AG04449 (cell line): Measurements from ENCODE around the gene GRID1.

Experiments used
- CTCF ChIA-PET: fragments of 350-600 bp; formaldehyde crosslinking; extraction: SDS; loops from one replicate; lab custom pipeline; 2021; ENCODE audit warnings: antibody characterized with exemption; lab: Yijun Ruan, JAX
- POLR2A ChIA-PET: fragments of 400-600, 350-600 bp; formaldehyde crosslinking; extraction: SDS; loops from one replicate; lab custom pipeline; 2020; ENCODE audit warnings: antibody characterized with exemption, inconsistent platforms; lab: Yijun Ruan, JAX
- DNase-seq: peaks from one replicate; pipeline ENCODE4 v3.0.0-alpha.2; 2010; ENCODE audit warnings: low read depth, low spot score
- H3K4me3 ChIP-seq: 2 replicates; pipeline ENCODE4 v1.5.1; 2011; ENCODE audit warnings: low read depth, mild to moderate bottlenecking, control low read depth, low read length
- TF ChIP-seq, protein P1 (sequence below): IDR thresholded peaks from one replicate; pipeline ENCODE4 v1.5.1; 2011; ENCODE audit warnings: mild to moderate bottlenecking, moderate library complexity, low read length, control low read depth, inconsistent platforms; ENCODE audit not compliant: insufficient read depth; ENCODE audit errors: missing control alignments

The GRID1 gene

DNA sequence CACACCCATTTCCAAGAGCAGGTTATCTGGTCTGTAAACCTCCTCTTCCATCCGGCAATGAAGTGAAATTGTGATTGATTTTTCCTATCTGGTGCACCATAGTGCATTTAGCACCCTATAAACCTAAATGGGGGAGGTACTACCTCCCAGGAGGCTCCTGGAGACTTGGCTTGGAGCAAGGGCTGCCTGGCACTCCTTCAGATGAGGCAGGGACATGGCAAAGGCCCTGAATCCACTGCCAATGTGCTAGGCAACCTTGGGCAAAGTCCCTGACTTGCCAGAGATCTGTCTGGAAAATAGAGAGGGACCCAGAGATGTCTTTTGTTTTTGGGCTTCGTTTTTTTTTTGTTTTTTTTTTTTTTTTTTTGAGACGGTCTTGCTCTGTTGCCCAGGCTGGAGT, 6.7 kb upstream of the GRID1 start:
- H3K4me3 ChIP-seq = no peak overlapping the region
- POLR2A ChIA-PET = no interaction called here
- TF ChIP-seq, protein P1, sequence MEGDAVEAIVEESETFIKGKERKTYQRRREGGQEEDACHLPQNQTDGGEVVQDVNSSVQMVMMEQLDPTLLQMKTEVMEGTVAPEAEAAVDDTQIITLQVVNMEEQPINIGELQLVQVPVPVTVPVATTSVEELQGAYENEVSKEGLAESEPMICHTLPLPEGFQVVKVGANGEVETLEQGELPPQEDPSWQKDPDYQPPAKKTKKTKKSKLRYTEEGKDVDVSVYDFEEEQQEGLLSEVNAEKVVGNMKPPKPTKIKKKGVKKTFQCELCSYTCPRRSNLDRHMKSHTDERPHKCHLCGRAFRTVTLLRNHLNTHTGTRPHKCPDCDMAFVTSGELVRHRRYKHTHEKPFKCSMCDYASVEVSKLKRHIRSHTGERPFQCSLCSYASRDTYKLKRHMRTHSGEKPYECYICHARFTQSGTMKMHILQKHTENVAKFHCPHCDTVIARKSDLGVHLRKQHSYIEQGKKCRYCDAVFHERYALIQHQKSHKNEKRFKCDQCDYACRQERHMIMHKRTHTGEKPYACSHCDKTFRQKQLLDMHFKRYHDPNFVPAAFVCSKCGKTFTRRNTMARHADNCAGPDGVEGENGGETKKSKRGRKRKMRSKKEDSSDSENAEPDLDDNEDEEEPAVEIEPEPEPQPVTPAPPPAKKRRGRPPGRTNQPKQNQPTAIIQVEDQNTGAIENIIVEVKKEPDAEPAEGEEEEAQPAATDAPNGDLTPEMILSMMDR = no peak
- no peak for DNase-seq
- CTCF ChIA-PET = no interaction called here

DNA sequence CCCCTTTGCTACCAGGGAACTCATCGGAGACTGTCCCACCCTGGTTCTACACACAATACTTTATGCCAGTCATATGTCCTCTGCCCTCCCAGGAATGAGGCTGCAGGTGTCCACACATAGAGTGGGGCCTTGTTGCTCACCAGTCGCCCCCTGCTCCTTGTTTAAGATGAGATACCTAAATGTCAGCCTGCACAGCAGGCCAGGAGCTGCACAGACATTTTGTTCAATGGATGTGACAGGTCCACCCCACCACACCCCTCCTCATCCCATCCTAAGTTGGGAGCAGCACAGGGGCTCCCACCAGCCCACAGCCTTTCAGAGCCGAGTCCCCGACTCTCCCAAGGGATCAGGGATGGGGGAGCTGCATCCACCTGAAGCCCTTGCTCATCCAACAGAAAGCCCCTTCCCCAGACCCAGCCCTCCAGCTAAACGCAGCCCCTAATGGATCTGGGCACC, 6.2 kb upstream of the GRID1 start:
- POLR2A ChIA-PET = no interaction called here
- CTCF ChIA-PET = no interaction called here
- TF ChIP-seq, protein P1 = no peak
- H3K4me3 ChIP-seq = no peak overlapping the region
- DNase-seq = no peak

DNA sequence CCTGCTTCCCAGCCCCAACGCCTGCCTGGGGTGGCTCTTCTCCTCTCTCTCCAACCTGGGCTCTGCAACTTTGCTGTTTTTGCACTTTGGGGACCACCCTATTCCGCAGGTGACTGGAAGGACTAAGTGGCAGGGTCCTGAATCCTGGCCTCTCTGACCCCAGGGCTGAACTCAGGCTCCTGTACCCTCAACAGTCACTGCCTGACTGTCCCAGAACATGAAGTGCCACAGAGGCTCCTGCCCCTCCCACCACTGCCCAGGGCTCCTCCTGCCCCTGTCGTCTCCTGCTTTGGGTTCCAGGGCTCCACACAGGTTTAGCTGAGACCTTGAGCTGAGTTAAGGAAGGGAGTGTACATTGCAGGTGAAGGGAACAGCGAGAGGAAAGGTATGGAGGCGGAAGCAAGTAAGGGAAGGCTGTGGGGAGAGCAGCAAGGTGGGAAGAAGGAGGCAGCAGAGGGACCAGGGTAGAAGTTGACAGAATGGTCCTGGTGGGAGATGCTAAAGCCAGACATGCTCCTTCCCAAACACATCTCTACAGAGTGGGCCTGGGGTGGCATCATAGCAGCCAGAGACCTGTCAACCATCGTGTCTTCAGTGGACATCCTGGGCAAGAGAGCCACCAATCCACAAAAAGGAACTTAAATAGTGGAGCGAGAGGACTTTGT, 5.7 kb upstream of the GRID1 start:
- no peak for DNase-seq
- ChIA-PET CTCF (no interaction called here), POLR2A (no interaction called here)

DNA sequence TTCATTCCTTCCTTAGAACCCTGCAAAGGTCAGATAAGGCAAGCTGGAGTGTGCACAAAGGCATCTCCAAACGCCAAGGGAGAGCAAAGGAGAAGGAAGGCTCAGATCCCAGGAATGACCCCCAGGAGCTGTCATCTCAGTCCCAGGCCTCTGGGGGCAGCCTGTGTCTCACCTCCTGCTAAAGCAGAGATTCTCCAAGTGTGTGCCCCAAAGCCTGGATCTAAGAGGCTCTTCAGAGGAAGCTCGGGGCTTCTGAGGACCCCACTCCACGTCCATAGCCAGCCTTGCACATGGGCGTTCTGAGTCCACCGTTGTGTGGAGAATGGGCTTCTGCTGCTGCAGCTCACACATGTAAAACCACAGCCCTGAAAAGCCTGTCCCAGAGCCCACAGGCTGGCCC, 5.1 kb upstream of the GRID1 start:
- DNase-seq = no peak
- POLR2A ChIA-PET = no interaction called here

More for the DNA sequence above, 5.7 kb upstream of the GRID1 start:
- TF ChIP-seq, protein P1 = no peak
- no peak overlapping the region for H3K4me3 ChIP-seq

DNA sequence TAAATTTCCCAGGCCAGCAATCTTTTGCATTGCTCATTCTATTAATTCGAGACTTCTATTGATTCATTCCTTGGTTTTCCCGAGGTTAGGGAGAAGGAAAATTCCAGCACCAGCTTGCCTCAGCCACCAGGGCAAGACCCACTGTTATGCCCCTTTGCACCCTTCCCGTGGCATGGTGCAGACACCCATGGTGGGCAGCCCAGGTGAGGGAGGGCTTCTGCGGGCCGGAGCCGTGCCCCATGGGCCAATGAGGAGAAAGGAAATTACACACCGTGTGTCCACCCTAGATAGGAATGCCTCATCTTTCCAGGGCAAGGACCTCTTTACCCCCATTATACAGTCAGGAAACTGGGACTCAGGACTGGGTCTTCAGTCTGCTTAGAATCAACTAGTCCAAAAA, 4.5 kb upstream of the GRID1 start:
- no peak overlapping the region for H3K4me3 ChIP-seq
- TF ChIP-seq, protein P1 = no peak
- CTCF ChIA-PET = interaction anchor here (1.5 kb wide), 1 partner anchor 29 kb away, joined by 4 read pairs; no protein-coding TSS in a partner anchor
- POLR2A ChIA-PET = no interaction called here
- DNase-seq = no peak

More for the DNA sequence above, 5.1 kb upstream of the GRID1 start:
- CTCF ChIA-PET = interaction anchor here (1.5 kb wide), 1 partner anchor 28 kb away, joined by 4 read pairs; no protein-coding TSS in a partner anchor
- TF ChIP-seq, protein P1 = no peak
- no peak overlapping the region for H3K4me3 ChIP-seq

DNA sequence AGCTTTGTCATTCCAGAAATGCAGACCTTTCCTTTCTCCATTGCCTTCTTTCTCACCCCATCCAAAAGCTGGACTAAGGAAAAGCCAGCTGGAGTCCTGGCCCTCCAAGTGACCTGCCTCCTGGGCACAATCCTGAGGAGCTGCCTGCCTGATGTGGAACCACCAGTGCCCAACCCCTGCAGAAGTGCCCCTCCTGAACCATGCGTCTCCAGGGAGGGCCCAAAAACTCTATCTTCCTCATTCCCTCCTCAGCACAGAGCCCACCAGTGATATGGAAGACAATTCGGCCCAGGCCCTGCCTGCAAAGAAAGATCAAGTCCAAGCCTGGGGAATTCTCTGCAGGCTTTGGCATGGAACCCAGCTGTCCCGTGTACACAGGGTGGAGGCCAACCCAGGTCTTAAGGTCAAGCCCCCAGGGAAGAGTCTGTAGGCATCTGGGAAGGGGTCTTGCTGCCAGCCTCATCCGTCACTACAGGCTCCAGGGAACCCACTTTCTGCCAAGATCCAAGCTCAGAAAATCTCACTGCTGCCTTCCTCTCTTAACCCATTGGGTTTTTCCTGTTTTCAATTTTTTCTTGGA, 3.5 kb upstream of the GRID1 start:
- ChIA-PET POLR2A (no interaction called here), CTCF (interaction anchor here (1.2 to 1.5 kb wide), 2 partner anchors 10 to 30 kb away, joined by 3 to 4 read pairs; no protein-coding TSS in a partner anchor)
- TF ChIP-seq, protein P1 = no peak
- no peak for DNase-seq
- no peak overlapping the region for H3K4me3 ChIP-seq
